GM19023 (cell line): ENCODE results near the gene ZP3.
"Not testable (repeated sequence)": the region's sequence is repeated elsewhere in the genome, so short reads cannot be mapped to it uniquely, and the experiment has no call there.

Experiments
- ATAC-seq: cut with Tn5 transposase; IDR thresholded peaks from one replicate; pipeline ENCODE4 v1.9.1; 2021; ENCODE audit warnings: mild to moderate bottlenecking, moderate library complexity; ENCODE audit not compliant: unreplicated experiment

ZP3 gene

DNA sequence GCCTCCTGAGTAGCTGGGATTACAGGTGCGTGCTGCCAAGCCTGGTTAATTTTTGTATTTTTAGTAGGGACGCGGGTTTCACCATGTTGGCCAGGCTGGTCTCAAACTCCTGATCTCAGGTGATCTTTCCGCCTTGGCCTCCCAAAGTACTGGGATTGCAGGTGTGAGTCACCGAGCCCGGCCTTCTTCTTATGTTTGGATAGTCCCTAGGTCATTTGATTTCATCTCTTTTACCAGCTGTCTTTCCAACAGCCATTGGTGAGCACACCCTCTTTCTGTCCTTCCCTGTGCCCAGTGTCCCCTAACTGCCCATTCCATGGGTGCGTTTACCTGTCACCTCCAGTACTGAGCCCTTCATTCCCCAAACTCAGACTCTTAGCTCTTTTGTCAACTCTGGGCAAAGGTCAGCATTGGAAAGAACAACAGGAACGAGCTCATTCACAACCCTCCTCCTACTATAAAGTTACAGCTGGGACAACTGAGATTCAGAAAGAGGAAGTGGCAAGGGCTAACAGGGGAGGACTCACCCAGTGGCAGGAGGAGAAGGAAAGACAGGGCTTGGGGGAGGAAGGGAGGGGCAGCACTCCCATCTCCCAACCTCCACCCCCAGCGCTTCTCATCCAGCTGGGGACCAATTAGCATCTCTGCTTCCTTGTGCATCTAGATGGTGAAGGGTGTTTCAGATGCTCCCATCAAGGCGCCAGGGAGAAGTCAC lies 20.8 kb upstream of the ZP3 start:
- ATAC-seq, result no peak

DNA sequence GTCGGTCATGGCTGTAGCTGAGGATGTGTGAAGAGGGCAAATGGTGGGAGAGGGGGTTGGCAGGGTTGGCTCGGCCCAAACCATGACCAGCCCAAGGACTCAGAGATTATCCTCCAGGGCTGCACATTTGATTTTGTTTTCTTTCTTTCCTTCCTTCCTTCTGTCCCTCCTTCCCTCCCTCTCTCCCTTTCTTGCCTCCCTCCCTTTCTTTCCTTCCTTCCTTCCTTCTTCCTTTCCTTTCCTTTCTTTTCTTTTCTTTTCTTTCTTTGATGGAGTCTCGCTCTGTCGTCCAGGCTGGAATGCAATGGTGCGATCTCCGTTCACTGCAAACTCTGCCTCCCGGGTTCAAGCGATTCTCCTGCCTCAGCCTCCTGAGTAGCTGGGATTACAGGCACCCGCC lies 19.0 kb upstream of the ZP3 start:
- ATAC-seq, result no peak

DNA sequence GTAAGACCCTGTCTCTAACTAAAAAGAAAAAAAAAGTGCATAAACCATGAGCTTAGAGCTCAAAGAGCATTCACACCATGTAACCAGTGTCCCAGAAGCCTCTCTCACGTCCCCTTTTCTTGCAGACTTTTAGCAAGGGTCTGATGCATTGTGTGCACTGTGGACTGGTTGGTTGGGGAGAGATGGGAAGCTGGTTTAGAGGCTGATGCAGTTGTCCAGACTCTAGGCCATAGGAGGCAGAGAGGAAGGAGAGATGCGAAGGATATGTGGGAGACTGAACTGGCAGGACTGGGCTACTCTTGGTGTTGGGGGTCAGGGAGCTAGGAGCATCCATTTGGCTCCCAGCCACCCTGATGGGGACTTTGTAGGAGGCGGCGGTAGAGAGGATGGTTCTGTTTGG lies 17.0 kb upstream of the ZP3 start:
- ATAC-seq, result no peak

DNA sequence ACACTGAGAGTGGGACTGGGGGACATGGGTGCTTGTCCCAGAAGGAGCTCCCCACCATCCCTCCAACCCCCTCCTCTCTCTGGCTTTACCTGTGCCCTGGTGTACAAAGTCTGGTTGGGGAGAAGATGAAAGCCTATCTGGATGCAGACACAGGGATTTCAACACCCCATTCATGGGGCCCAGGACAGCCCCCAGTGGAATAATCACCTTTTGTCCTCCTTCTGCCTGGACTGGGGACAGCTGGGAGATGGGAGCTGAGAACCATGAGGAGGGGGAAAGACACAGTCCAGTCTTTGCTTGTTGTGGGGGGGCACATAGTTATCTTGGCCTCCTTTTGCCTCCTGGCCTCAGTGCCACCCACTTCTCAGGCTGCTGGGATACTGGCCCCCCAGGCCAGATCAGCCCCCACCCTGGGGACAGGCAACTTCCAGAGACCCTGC lies 16.6 kb upstream of the ZP3 start:
- no peak for ATAC-seq

DNA sequence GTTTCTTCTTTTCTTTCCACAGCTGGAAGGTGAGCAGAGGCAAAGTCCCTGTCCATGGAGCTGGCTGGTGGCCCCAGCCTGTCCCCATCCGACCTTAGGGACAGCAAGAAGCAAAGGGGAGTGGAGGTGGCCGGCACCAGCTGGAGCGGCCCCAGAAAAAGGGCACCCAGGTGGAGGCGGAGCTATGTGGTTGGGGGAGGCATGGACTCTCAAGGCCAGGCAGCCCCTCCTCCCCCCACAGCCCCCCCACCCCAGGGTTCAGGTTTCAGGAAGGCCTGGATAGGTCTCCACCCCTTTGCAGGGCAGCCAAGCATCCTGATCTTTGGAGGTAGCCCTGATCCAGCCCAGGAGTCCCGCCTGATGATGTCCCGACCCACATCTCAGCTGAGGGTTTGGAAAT lies 15.2 kb upstream of the ZP3 start, which contains the start of gene SSC4D:
SSC4D (minus strand) TSS at position 161 of the 400 bp plus-strand sequence. CDS start 5,258 bp downstream, outside the sequence.
- ATAC-seq, result no peak

DNA sequence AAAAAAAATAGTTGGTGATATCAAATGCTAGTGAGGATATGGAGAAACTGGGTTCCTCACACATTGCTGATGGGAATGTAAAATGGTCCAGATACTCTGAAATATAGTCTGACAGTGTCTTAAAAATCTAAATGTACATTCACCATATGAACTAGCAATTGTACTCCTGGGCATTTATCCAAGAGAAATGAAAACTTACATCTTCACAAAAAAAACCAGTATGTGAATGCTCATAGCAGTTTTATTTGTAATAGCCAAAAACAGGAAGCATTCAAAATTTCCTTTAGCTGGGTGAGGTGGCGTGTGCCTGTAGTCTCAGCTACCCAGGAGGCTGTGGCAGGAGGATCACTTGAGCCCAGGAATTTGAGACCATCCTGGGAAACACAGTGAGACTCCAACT lies 13.1 kb upstream of the ZP3 start:
- ATAC-seq, result no peak

DNA sequence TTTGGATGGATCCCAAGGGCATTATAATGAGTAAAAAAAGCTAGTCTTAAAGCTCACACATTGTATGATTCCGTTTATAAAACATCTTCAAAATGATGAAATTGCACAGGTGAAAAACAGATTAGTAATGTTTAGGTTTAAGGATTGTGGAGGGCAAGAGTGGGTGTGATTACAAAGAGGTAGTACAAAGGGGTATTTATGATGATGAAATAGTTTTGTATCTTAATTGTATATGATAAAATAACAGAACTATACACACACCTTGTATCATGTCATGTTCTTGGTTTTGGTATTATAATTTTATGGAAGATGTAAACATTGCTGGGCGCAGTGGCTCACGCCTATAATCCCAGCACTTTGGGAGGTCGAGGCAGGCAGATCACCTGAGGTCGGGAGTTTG lies 12.5 kb upstream of the ZP3 start:
- ATAC-seq, result no peak

DNA sequence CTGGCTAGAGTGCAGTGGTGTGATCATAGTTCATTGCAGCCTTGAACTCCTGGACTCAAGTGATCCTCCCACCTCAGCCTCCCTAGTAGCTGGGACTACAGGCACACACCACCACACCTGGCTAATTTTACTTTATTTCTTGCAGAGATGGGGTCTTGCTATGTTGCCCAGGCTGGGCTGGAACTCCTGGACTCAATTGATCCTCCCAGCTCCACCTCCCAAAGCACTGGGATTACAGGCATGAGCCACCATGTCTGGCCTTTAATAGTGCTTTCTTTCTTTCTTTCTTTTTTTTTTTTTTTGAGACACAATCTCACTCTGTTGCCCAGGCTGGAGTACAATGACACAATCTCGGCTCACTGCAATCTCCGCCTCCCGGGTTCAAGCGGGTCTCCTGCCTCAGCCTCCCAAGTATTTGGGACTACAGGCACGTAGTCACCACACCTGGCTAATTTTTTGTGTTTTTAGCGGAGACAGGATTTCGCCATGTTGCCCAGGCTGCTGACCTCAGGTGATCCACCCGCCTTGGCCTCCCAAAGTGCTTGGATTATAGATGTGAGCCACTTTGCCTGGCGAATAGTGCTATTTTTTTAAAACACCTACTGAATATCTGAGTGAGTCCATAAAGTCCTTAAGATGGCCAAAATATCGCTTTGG lies 7.0 kb upstream of the ZP3 start:
- not testable (repeated sequence) for ATAC-seq

DNA sequence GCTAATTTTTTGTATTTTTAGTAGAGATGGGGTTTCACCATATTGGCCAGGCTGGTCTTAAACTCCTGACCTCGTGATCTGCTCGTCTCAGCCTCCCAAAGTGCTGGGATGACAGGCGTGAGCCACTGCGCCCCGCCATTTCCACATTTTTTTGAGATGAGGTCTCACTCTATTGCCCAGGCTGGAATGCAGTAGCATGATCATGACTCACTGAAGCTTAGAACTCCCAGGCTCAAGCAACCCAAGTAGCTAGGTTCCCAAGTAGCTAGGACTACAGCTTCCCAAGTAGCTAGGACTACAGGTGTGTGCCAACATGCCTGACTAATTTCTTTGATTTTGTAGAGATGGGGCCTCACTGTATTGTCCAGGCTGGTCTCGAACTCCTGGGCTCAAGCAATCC lies 3.7 kb upstream of the ZP3 start:
- not testable (repeated sequence) for ATAC-seq

DNA sequence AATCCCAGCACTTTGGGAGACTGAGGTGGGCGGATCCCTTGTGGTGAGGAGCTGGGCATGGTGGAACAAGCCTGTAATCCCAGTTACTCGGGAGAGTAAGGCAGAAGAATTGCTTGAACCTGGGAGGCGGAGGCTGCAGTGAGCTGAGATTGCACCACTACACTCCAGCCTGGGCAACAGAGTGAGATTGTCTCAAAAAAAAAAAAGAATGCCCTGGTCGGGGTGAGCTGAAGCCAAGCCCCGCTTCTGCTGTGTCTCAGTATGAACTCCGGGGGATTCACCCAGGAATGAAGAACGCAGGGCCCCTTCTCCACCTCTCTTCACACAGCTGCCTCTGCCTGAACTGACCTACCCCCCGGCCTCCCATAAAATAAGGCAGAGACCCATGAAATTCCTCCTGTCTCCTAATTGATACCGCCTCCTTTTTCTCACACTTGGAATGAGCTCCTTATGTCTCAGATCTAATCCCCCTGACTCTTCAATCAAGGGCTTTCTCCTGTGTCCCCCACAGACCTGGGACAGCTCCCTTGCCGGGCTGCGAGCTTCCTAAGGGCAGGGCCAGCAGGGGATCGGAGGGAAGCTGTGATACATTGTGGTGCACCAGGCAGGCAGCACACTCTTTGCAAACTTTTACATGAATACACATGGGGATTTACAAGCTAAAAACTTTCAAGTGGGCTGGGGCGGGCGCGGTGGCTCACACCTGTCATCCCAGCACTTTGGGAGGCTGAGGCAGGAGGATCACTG lies 911 bp upstream of the ZP3 start:
- no peak for ATAC-seq

DNA sequence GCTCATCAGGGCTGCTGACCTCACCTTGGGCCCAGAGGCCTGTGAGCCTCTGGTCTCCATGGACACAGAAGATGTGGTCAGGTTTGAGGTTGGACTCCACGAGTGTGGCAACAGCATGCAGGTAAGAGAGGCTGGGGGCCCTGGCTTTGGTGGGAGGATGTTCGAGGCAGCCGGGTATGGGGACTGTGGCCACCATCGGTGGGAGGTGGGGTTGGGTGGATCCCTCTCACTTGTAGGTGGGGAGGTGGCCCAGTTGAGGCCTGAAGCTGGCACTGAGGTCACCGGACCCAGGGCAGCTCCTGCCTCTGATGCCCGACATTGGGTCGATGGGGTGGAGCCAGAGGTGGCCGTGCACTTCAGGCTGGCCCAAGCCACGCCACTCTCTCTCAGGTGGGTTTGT lies 406 bp downstream of the ZP3 start:
- no peak for ATAC-seq

DNA sequence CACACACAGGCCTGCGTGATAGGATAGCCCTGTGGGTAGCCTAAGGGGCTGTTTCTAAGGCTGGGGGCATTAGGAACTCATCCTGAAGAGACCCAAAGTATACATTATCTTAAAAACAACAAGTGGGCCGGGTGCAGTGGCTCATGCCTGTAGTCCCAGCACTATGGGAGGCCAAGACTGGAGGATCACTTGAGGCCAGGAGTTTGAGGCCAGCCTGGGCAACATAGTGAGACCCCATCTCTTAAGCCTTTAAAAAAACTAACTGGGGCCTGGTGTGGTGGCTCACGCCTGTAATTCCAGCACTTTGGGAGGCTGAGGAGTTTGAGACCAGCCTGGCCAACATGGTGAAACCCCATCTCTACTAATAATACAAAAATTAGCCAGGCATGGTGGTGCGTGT lies 808 bp downstream of the ZP3 start:
- ATAC-seq, result not testable (repeated sequence)

DNA sequence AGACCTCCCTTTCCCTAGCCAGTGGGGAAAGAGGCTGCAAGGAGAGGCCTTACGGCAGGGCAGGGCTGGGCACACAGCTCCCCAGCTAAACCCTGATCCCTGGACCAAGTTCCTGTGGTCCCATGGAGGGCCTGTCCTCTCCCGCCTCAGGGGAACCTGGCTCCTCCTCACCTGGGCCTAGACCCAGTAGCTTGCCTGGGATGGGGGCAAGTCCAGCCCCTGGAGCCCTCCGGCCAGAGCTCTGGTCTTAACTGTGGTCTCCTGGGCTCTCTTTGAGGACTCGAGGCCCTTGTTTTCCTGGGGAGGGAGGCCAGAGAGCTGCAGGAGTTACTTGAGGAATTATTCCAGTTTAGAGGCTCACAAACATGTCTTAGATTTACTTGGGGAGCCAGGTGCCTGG lies 1.5 kb downstream of the ZP3 start:
- no peak for ATAC-seq

DNA sequence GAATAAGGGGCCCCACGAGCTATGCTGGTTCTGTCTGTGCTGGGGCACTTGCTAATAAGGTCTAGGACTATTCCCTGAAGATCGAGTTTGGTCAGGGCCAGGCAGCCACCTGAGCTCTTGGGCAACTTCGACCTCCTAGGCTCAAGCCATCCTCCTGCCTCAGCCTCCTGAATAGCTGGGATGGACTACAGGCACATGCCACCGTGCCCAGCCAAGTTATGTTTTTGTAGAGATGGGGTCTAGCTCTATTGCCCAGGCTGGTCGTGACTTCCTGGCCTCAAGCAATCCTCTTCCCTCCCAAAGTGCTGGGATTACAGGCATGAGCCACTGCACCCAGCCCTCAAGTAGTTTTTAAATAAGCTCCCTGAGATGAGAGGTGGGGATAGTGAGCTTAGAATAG lies 2.9 kb downstream of the ZP3 start:
- no peak for ATAC-seq

DNA sequence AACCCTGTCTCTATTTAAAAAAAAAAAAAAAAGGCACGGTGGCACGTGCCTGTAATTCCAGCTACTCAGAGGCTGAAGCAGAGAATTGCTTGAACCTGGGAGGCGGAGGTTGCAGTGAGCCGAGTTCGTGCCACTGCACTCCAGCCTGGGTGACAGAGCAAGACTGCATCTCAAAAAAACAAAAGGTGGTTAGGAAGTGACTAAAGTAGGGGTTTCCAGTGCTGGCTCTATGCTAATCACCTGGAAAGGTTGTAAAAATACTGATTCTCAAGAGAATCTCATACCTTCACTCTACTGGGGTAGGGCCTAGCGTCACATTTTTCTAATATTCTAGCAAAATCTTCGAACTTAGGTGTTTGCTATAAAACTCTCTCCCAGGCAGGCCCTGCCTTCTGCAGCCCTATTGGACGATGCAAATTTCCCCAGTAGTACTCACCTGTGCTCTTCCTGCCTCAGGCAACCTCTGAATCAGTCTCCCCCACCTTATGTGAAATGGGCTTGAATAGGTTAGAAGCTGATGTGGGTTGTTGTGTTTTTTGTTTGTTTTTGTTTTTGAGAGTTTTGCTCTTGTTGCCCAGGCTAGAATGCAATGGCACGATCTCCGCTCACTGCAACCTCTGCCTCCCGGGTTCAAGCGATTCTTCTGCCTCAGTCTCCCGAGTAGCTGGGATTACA lies 3.5 kb downstream of the ZP3 start:
- no peak for ATAC-seq

DNA sequence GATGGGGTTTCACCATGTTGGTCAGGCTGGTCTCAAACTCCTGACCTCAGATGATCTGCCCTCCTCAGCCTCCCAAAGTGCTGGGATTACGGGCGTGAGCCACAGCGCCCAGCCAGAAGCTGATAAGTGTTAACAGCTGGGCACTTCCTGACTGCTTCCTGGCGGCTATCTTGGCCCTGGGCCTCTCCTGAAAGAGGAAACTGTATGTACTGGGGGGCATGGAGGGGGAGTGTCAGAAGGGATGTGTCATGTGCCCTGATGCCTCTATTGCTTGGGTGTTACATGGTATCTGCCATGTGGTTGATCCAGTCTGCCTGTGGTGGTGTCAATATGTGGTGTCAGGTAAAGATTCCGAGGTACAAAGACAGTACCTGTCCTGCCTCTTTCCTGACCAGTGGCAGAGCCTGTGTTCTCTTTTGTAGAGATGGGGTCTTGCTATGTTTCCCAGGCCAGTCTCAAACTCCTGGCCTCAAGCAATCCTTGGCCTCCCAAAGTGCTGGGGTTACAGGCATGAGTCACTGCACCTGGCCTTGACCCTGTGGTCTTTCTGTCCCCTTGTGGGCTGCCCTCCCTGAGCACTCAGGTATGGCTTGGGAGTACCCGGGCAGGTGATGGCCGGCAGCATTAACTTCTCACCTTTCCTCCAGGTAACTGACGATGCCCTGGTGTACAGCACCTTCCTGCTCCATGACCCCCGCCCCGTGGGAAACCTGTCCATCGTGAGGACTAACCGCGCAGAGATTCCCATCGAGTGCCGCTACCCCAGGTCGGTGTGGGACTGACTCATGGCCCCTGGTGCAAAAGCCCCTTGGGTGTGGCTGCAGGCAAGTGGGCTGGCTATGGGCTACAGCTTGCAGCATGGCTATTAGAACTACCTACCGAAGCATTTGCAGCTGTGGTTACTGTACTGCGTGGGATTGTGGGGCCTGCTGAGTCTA lies 4.4 kb downstream of the ZP3 start:
- ATAC-seq, result no peak

DNA sequence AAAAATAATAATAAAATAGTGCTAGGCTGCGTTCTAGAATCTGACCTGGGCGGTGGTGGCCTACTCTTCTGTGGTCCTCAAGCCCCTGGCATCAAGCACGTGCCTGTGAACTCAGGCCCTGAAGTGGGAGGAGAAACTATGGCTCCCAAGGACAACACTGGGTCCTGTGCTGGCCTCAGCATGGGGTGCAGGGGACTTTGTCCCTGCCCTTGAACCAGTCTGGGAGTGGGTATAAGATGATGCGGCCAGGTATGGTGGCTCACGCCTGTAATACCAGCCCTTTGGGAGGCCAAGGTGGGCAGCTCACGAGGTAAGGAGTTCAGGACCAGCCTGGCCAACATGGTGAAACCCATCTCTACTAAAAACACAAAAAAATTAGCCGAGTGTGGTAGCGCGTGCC lies 5.5 kb downstream of the ZP3 start:
- ATAC-seq, result no peak

DNA sequence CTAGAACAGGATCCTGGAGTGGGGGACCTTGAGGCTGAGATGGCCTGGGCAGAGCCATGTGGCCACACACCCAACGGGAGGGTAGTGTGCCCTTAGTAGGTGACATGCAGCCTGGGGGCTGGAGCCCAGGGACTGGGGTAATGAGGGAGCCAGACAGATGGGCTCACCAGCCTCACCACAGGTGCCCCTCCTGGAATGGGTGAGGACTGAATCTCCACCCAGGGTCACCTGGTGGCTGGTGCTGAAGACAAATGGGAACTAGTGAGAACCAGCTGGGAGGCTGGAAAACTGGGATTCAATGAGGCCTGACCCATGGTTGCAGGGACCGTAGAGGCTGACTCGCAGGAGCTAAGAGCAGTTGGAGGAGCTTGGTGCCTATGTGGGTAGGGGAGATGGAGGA lies 6.1 kb downstream of the ZP3 start:
- ATAC-seq, result no peak

DNA sequence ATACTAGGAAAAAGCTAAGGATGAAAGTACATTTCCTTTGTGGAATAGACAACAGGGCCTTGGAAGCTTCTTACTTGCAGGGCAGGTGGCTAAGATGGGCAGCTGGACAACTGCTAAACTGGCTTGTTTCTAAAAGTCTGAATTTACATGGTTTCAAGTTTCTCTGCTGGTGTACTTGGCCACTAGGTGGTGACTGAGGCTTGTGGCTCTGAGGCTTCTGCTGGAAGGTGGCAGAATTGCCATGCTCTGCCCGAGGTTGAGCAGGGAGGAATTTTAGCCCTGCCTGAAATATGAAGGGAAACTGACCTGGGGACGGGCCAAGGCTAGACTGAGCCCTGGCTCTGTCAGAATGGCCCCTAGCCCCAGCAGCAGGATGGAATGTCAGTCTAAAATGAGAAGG lies 13.1 kb downstream of the ZP3 start:
- peak; percentile 59 for ATAC-seq
